WTC11 (cell line): ENCODE results near the gene CCDC15.

ENCODE experiments used
- CREB1 ChIP-seq: sonication (generic); formaldehyde crosslinking; IDR thresholded peaks from 2 replicates; pipeline ENCODE4 v1.8.0; 2023; ENCODE audit warnings: mild to moderate bottlenecking, missing genetic modification reagents
- NR3C1 ChIP-seq: sonication (generic); formaldehyde crosslinking; conservative IDR thresholded peaks from 2 replicates; pipeline ENCODE4 v1.8.1; 2023; ENCODE audit warnings: low read depth, mild to moderate bottlenecking, missing genetic modification reagents
- RELA ChIP-seq: sonication (generic); formaldehyde crosslinking; IDR thresholded peaks from 2 replicates; pipeline ENCODE4 v1.8.1; 2022; ENCODE audit warnings: missing genetic modification reagents, mild to moderate bottlenecking, borderline replicate concordance
- TF ChIP-seq, protein P1 (sequence below): fragments of 250-450 bp; sonication (Bioruptor Pico); IDR thresholded peaks from 2 replicates; pipeline ENCODE4 v1.9.0; 2021; ENCODE audit warnings: mild to moderate bottlenecking
- TF ChIP-seq, protein P2 (sequence below): fragments of 200-600 bp; IDR thresholded peaks from 2 replicates; pipeline ENCODE4 v1.8.0; 2022; ENCODE audit warnings: antibody characterized with exemption
- TF ChIP-seq, protein P3 (sequence below): sonication (generic); formaldehyde crosslinking; conservative IDR thresholded peaks from 2 replicates; pipeline ENCODE4 v1.8.1; 2022; ENCODE audit warnings: mild to moderate bottlenecking, missing genetic modification reagents
- TF ChIP-seq, protein P4 (sequence below): sonication (generic); formaldehyde crosslinking; conservative IDR thresholded peaks from 2 replicates; pipeline ENCODE4 v1.8.1; 2023; ENCODE audit warnings: mild to moderate bottlenecking, low read depth, missing genetic modification reagents, moderate library complexity
- TF ChIP-seq, protein P5 (sequence below): fragments of 250-450 bp; sonication (Bioruptor Pico); IDR thresholded peaks from 2 replicates; pipeline ENCODE4 v1.9.0; 2021; ENCODE audit warnings: mild to moderate bottlenecking
- TF ChIP-seq, protein P6 (sequence below): fragments of 250-450 bp; sonication (Bioruptor Pico); conservative IDR thresholded peaks from 2 replicates; pipeline ENCODE4 v1.9.0; 2021; ENCODE audit warnings: mild to moderate bottlenecking

DNA sequence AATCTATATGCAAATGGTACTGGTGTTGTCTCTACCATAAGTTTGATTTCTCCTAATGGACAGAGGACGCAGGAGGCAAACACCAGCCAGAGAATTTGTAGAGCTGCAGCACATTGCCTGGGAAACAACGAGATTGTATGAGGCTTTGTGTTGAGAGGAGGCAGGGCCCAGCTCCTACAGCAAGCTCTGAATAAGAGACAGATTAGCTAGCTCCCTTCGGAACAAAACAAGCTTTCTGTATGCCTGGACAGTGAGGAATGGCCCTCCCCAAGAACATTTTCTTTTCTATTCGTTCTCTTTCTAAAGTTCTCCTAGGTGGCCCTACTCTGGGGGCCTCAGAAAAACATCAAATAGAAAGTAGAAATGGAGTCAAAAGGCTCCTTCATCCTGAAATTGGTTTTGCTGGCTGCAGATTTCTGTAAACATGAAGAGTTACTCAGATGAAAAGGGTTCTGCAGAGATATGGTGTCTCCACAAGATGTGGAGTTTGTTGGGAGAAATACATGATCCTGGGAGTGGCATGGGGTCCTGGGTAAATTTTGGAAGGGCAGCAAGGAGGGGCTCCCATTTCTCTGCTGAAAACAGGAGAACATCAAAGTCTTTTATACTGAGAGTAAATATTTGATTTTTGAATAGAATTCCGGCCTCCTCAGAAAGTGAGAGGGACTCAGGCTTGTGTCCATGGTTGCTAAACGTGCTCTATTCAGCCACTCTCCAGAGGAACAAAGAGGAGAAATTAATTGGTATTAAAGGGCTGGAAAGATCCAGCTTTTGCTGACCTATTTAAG, 11.3 kb upstream of the CCDC15 start:
- TF ChIP-seq CREB1 (CRISPR knock-in tag) (no peak), RELA (CRISPR knock-in tag) (no peak), NR3C1 (CRISPR knock-in tag) (no peak)
- TF ChIP-seq, protein P1, sequence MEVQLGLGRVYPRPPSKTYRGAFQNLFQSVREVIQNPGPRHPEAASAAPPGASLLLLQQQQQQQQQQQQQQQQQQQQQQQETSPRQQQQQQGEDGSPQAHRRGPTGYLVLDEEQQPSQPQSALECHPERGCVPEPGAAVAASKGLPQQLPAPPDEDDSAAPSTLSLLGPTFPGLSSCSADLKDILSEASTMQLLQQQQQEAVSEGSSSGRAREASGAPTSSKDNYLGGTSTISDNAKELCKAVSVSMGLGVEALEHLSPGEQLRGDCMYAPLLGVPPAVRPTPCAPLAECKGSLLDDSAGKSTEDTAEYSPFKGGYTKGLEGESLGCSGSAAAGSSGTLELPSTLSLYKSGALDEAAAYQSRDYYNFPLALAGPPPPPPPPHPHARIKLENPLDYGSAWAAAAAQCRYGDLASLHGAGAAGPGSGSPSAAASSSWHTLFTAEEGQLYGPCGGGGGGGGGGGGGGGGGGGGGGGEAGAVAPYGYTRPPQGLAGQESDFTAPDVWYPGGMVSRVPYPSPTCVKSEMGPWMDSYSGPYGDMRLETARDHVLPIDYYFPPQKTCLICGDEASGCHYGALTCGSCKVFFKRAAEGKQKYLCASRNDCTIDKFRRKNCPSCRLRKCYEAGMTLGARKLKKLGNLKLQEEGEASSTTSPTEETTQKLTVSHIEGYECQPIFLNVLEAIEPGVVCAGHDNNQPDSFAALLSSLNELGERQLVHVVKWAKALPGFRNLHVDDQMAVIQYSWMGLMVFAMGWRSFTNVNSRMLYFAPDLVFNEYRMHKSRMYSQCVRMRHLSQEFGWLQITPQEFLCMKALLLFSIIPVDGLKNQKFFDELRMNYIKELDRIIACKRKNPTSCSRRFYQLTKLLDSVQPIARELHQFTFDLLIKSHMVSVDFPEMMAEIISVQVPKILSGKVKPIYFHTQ = no peak
- TF ChIP-seq, protein P2, sequence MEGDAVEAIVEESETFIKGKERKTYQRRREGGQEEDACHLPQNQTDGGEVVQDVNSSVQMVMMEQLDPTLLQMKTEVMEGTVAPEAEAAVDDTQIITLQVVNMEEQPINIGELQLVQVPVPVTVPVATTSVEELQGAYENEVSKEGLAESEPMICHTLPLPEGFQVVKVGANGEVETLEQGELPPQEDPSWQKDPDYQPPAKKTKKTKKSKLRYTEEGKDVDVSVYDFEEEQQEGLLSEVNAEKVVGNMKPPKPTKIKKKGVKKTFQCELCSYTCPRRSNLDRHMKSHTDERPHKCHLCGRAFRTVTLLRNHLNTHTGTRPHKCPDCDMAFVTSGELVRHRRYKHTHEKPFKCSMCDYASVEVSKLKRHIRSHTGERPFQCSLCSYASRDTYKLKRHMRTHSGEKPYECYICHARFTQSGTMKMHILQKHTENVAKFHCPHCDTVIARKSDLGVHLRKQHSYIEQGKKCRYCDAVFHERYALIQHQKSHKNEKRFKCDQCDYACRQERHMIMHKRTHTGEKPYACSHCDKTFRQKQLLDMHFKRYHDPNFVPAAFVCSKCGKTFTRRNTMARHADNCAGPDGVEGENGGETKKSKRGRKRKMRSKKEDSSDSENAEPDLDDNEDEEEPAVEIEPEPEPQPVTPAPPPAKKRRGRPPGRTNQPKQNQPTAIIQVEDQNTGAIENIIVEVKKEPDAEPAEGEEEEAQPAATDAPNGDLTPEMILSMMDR = no peak
- TF ChIP-seq, protein P3, sequence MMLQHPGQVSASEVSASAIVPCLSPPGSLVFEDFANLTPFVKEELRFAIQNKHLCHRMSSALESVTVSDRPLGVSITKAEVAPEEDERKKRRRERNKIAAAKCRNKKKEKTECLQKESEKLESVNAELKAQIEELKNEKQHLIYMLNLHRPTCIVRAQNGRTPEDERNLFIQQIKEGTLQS (CRISPR knock-in tag) = no peak
- TF ChIP-seq, protein P4, sequence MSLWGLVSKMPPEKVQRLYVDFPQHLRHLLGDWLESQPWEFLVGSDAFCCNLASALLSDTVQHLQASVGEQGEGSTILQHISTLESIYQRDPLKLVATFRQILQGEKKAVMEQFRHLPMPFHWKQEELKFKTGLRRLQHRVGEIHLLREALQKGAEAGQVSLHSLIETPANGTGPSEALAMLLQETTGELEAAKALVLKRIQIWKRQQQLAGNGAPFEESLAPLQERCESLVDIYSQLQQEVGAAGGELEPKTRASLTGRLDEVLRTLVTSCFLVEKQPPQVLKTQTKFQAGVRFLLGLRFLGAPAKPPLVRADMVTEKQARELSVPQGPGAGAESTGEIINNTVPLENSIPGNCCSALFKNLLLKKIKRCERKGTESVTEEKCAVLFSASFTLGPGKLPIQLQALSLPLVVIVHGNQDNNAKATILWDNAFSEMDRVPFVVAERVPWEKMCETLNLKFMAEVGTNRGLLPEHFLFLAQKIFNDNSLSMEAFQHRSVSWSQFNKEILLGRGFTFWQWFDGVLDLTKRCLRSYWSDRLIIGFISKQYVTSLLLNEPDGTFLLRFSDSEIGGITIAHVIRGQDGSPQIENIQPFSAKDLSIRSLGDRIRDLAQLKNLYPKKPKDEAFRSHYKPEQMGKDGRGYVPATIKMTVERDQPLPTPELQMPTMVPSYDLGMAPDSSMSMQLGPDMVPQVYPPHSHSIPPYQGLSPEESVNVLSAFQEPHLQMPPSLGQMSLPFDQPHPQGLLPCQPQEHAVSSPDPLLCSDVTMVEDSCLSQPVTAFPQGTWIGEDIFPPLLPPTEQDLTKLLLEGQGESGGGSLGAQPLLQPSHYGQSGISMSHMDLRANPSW = no peak
- TF ChIP-seq, protein P5, sequence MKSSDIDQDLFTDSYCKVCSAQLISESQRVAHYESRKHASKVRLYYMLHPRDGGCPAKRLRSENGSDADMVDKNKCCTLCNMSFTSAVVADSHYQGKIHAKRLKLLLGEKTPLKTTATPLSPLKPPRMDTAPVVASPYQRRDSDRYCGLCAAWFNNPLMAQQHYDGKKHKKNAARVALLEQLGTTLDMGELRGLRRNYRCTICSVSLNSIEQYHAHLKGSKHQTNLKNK = no peak
- TF ChIP-seq, protein P6, sequence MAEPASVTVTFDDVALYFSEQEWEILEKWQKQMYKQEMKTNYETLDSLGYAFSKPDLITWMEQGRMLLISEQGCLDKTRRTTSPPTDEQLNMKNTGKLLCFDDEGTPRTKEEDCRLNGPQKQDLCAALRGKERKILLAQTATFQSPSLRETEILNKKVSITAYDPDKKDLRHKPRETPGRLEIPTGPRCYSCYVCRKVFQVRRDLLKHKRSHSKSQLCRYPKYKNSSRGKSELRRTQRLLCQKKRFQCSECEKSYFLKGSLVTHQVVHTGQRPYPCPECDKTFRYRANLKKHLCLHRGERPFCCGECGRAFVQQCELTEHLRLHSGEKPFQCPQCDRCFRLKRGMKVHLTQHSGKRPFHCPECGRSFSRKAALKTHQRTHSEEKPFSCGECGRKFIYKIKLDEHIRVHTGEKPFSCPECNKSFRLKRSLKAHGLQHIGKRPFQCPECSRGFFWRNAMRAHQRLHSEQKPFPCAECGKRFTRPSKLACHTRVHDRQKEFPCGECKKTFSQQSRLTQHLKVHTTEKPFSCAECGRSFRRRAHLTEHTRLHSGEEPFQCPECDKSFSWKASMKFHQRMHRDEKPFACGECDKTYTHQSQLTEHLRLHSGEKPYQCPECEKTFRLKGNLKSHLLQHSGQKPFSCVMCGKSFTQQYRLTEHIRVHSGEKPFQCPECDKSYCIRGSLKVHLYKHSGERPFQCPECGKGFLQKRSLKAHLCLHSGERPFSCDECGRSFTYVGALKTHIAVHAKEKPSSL (CRISPR knock-in tag) = no peak
